HL-60 (cell line): Measurements from ENCODE around the gene BPIFB4.

Experiments
- CTCF ChIP-seq: IDR thresholded peaks from one replicate; pipeline ENCODE4 v1.5.1; 2011; ENCODE audit warnings: low read length, control low read depth, inconsistent platforms; ENCODE audit not compliant: insufficient read depth
- GABPA ChIP-seq: IDR thresholded peaks from 2 replicates; pipeline ENCODE4 v1.6.1; 2012; ENCODE audit warnings: low read depth
- POLR2AphosphoS5 ChIP-seq: IDR thresholded peaks from 2 replicates; pipeline ENCODE4 v1.6.1; 2012; ENCODE audit warnings: low read depth
- TF ChIP-seq, protein P1 (sequence below): IDR thresholded peaks from 2 replicates; pipeline ENCODE4 v1.6.1; 2012; ENCODE audit warnings: low read depth; ENCODE audit not compliant: insufficient replicate concordance

DNA sequence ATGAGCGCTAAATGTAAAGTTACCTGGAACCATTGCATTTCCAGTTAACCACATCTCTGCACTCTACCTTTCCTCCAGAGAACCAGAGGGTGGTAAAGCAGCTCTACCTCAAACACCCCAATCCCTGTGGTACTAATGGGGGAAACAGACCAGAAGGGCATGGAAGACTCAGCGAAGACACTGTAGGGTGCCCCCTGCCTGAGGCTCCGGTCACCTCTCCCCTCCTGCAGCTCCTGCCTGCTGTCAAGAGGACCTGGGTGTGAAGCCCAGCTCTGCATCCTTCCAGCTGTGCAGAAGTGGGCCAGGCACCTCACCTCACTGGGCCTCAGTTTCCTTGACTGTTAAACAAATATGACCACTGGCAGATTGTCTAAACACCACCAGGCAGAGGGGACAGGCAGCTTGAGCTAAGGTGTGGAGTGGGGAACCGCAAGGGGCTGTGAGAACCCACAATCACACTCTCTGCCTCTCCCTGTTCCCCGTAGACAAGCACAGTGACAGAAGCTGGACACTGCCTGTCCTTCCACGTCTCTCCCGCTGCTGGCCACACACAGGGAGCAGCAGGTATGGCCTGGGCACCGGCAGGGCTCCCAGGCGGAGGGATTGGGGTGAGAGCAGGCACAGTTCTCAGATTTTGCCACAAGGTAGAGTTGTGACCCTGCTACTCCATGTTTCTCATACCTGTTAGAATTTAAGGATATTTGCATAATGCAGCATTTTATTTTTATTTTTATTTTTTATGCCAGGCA, 79.4 kb downstream of the BPIFB4 start:
- TF ChIP-seq CTCF: no peak
- TF ChIP-seq POLR2AphosphoS5: no peak
- TF ChIP-seq GABPA: no peak
- TF ChIP-seq, protein P1, sequence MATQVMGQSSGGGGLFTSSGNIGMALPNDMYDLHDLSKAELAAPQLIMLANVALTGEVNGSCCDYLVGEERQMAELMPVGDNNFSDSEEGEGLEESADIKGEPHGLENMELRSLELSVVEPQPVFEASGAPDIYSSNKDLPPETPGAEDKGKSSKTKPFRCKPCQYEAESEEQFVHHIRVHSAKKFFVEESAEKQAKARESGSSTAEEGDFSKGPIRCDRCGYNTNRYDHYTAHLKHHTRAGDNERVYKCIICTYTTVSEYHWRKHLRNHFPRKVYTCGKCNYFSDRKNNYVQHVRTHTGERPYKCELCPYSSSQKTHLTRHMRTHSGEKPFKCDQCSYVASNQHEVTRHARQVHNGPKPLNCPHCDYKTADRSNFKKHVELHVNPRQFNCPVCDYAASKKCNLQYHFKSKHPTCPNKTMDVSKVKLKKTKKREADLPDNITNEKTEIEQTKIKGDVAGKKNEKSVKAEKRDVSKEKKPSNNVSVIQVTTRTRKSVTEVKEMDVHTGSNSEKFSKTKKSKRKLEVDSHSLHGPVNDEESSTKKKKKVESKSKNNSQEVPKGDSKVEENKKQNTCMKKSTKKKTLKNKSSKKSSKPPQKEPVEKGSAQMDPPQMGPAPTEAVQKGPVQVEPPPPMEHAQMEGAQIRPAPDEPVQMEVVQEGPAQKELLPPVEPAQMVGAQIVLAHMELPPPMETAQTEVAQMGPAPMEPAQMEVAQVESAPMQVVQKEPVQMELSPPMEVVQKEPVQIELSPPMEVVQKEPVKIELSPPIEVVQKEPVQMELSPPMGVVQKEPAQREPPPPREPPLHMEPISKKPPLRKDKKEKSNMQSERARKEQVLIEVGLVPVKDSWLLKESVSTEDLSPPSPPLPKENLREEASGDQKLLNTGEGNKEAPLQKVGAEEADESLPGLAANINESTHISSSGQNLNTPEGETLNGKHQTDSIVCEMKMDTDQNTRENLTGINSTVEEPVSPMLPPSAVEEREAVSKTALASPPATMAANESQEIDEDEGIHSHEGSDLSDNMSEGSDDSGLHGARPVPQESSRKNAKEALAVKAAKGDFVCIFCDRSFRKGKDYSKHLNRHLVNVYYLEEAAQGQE: no peak
